Transverse colon (tissue), 4 donors: ENCODE results near the gene CCDC85C. TPM values are rescaled to one million over a fixed set of nuclear protein-coding genes. Genes with fewer than 3 reads are reported as not detected.
A peak's percentile ranks its signal among the peaks of the same experiment; 100 is the strongest.

ENCODE experiments used
- DNase-seq: peaks from one replicate; pipeline ENCODE4 v3.0.0-alpha.2; 2019
- H3K27ac ChIP-seq, 4 donors: fragments of 200-600 bp; sonication (generic); 2 replicates each; pipeline ENCODE4 v1.5.1; 2016 to 2018; ENCODE audit warnings: inconsistent platforms in 4 of 4
- H3K27me3 ChIP-seq: fragments of 200-600 bp; sonication (generic); 2 replicates; pipeline ENCODE4 v1.5.1; 2017; ENCODE audit warnings: inconsistent platforms
- H3K36me3 ChIP-seq, 4 donors: fragments of 200-600 bp; sonication (generic); 2 replicates each; pipeline ENCODE4 v1.5.1; 2017 to 2019; ENCODE audit warnings: inconsistent platforms in 4 of 4
- H3K4me1 ChIP-seq, 4 donors: fragments of 200-600 bp; sonication (generic); 2 replicates each; pipeline ENCODE4 v1.5.1; 2017 to 2020; ENCODE audit warnings: inconsistent platforms in 4 of 4
- H3K4me3 ChIP-seq, 4 donors: fragments of 200-600 bp; sonication (generic); 1 replicate in 1 of 4; 2 replicates in 3 of 4; pipeline versions ENCODE4 v1.5.1 to v1.6.1; 2017 to 2019; ENCODE audit warnings: inconsistent platforms in 4 of 4
- H3K9me3 ChIP-seq, 2 donors: fragments of 200-600 bp; sonication (generic); 2 replicates each; pipeline ENCODE4 v1.5.1; 2017 to 2019; ENCODE audit warnings: inconsistent platforms in 2 of 2
- EP300 ChIP-seq: sonication (generic); formaldehyde crosslinking; IDR thresholded peaks from one replicate; pipeline ENCODE4 v1.6.1; 2017; ENCODE audit warnings: antibody characterized with exemption, low read depth
- POLR2A ChIP-seq: fragments of 450-650 bp; IDR thresholded peaks from one replicate; pipeline ENCODE4 v1.6.1; 2016; ENCODE audit warnings: antibody characterized with exemption, mild to moderate bottlenecking, moderate library complexity
- POLR2AphosphoS5 ChIP-seq, 3 donors: sonication (generic); formaldehyde crosslinking; IDR thresholded peaks; one replicate each; pipeline ENCODE4 v1.6.1; 2016; ENCODE audit warnings: antibody characterized with exemption in 3 of 3
- WGBS, 2 donors: methylation state at CpG; one replicate each; pipeline ENCODE4 v1.1.5; 2018; ENCODE audit warnings: low coverage in 1 of 2; 5-methylcytosine and 5-hydroxymethylcytosine counted together
- in situ Hi-C, 4 donors: fragments of 200-750 bp; cut with MboI; loops; one replicate each; pipeline versions ENCODE4 v1.15.0 to v1.15.1; 2017; ENCODE audit warnings: low sequenced_read_pairs in 3 of 4, low pct_ligation_motif_present in 1 of 4, low pct_unique_long_range_greater_than_20kb in 1 of 4
- intact Hi-C: fragments of 100-400 bp; cut with DNase I; formaldehyde crosslinking; loops from one replicate; pipeline ENCODE4 v1.15.1; 2023; ENCODE audit warnings: low total_unique reads
- total RNA-seq, 4 donors: library from RNA; depleted of rRNA; stranded (reverse); fragments of >200 nt; gene quantifications; one replicate each; pipeline ENCODE4 v1.1.0, GENCODE V29; 2016
- TF ChIP-seq, protein P1 (sequence below), 5 experiments: fragments of 200-600 bp in 3 of 5; fragments of 450-650 bp in 2 of 5; sonication (generic) in 3 of 5; IDR thresholded peaks; 1 replicate in 2 of 5; 2 replicates in 3 of 5; pipeline ENCODE4 v1.5.1; 2016 to 2017; ENCODE audit warnings: antibody characterized with exemption in 5 of 5, inconsistent platforms in 3 of 5, mild to moderate bottlenecking in 2 of 5, moderate library complexity in 1 of 5

Gene CCDC85C
- total RNA-seq, 4 donors from 2014 or later: 19.3 to 55.4 (median 45.7) TPM

DNA sequence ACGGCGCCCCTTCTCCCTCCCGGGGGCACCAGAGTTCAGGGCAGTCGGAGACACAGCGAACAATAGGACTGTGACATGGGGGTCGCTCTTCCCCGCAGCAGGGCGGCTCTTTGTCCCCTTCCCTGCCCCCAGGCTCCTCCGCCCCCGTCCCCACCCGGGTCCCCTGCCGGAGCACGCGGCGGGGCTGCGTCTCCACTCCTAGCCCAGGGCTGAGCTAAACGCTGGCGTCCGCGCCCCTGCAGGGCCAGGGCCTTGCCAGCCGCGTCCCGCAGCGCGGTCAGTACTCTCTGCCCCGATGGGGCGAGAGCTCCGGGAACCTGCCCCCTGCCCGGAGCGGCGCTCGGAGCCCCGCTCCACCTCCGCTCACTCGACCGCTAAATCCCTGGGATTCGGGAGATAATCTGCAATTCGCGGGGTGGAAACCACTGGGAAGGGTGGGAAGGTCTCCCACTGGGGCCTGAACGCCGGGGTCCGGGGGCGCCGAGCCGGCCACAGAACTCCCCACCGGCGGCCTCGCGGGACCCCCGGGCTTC lies 825 bp upstream of the CCDC85C start:
- in situ Hi-C loops: loop anchor here in 1 of 4 donors (25.0 kb wide), 1 partner anchor 93 kb away; no protein-coding TSS in a partner anchor
- peak; percentile 33 for DNase-seq
- Histone ChIP-seq H3K36me3 (no peaks in the 10 kb centered on the region), H3K9me3 (no peaks in the 10 kb centered on the region), H3K27me3 (no peaks in the 10 kb centered on the region), H3K27ac (peak overlapping the region; percentile 91 to 97 (median 94)), H3K4me3 (peak overlapping the region; percentile 54 to 83 (median 72)), H3K4me1 (peaks cover 24 to 46% (median 36%) of the 10 kb centered on the region in 4 donors)
- intact Hi-C loops: no loop called here
- no peak for TF ChIP-seq EP300
- peak; percentile 9 for TF ChIP-seq POLR2A
- no peak for TF ChIP-seq POLR2AphosphoS5 (IDR thresholded peaks at IDR 0.05)
- TF ChIP-seq, protein P1, sequence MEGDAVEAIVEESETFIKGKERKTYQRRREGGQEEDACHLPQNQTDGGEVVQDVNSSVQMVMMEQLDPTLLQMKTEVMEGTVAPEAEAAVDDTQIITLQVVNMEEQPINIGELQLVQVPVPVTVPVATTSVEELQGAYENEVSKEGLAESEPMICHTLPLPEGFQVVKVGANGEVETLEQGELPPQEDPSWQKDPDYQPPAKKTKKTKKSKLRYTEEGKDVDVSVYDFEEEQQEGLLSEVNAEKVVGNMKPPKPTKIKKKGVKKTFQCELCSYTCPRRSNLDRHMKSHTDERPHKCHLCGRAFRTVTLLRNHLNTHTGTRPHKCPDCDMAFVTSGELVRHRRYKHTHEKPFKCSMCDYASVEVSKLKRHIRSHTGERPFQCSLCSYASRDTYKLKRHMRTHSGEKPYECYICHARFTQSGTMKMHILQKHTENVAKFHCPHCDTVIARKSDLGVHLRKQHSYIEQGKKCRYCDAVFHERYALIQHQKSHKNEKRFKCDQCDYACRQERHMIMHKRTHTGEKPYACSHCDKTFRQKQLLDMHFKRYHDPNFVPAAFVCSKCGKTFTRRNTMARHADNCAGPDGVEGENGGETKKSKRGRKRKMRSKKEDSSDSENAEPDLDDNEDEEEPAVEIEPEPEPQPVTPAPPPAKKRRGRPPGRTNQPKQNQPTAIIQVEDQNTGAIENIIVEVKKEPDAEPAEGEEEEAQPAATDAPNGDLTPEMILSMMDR (IDR thresholded peaks at IDR 0.05): no peak
- WGBS, 2 donors: 1% methylated on average over 48 of the region's 50 CpGs; no CpG with 5 or more reads in 1 of the 2 donors

DNA sequence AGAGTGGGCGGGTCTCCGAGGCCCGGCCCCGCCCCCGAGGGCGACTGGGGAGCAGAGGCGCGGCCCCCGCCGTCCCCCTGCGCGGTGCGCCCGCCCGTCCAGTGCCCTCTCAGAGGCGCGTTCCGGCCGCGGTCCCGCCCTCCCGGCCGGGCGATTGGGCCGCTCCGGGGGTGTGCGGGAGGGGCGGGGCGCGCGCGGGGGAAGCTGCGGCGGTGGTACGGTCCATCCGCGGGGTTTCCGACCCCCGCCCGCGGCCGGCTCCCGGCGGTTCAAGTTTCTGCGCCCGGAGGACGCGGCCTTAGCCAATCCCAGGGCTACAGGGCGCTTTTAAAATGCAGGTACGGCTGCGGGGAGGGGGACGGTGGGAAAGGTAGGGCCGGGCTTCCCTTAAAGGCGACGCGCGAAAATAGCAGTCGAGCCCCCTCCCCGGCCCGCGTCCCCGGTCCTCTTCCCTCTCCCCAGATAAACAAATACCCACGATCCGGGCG lies 315 bp upstream of the CCDC85C start:
- Histone ChIP-seq H3K27ac (peak overlapping the region; percentile 91 to 97 (median 94)), H3K27me3 (no peaks in the 10 kb centered on the region), H3K36me3 (no peaks in the 10 kb centered on the region), H3K9me3 (no peaks in the 10 kb centered on the region), H3K4me1 (peaks cover 29 to 51% (median 41%) of the 10 kb centered on the region in 4 donors), H3K4me3 (peak overlapping the region; percentile 54 to 83 (median 72))
- WGBS, 2 donors: 1% methylated on average over 29 of the region's 65 CpGs; no CpG with 5 or more reads in 1 of the 2 donors
- intact Hi-C loops: no loop called here
- DNase-seq: peak; percentile 97
- peak; percentile 48 for TF ChIP-seq POLR2A
- TF ChIP-seq POLR2AphosphoS5 (IDR thresholded peaks at IDR 0.05): peak; percentile 41 to 51 (median 46)
- no peak for TF ChIP-seq EP300
- in situ Hi-C loops: loop anchor here in 1 of 4 donors (25.0 kb wide), 1 partner anchor 92 kb away; no protein-coding TSS in a partner anchor

DNA sequence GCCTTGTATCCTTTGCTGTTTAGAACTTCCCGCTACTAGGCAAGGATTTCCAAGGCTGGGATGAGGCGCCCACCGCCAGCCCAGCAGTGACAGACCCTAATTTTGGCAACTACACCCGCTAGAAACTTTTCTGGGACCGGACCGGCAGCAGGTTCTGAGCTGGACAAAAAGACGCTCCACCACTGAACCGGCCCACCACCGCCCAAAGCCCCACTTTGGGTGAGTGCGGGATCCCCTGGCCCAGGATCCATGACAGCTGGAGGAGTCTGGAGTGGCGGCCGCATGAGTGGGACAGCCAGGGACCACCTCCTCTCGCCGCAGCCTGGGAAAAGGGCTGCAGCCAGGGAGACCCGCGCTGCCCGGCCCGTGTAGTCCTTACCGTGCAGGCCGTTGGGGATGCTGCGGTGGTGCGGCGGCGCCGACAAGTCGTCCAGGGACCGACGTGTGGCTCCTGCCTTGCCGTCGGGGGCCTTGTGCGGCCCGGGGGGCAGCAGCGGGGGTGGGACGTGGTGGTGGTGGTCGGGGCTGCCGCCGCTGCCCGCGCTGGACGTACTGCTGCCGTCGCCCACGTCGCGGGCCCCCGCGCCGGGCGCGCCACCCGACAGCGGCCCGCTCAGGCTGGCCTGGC lies 1.1 kb downstream of the CCDC85C start:
- Histone ChIP-seq H3K27ac (peak overlapping the region; percentile 88 to 90 (median 88)), H3K36me3 (no peaks in the 10 kb centered on the region), H3K4me3 (peak overlapping the region; percentile 45 to 83 (median 59)), H3K9me3 (no peaks in the 10 kb centered on the region), H3K27me3 (no peaks in the 10 kb centered on the region), H3K4me1 (peaks cover 38 to 65% (median 55%) of the 10 kb centered on the region in 4 donors)
- intact Hi-C loops: no loop called here
- in situ Hi-C loops: loop anchor here in 1 of 4 donors (25.0 kb wide), 1 partner anchor 91 kb away; no protein-coding TSS in a partner anchor
- TF ChIP-seq POLR2A: no peak
- TF ChIP-seq EP300: no peak
- TF ChIP-seq, protein P1 (IDR thresholded peaks at IDR 0.05): no peak
- no peak for TF ChIP-seq POLR2AphosphoS5 (IDR thresholded peaks at IDR 0.05)
- DNase-seq: no peak
- 17 to 43% methylated on average over 25 to 31 of the region's 53 CpGs for WGBS, 2 donors

DNA sequence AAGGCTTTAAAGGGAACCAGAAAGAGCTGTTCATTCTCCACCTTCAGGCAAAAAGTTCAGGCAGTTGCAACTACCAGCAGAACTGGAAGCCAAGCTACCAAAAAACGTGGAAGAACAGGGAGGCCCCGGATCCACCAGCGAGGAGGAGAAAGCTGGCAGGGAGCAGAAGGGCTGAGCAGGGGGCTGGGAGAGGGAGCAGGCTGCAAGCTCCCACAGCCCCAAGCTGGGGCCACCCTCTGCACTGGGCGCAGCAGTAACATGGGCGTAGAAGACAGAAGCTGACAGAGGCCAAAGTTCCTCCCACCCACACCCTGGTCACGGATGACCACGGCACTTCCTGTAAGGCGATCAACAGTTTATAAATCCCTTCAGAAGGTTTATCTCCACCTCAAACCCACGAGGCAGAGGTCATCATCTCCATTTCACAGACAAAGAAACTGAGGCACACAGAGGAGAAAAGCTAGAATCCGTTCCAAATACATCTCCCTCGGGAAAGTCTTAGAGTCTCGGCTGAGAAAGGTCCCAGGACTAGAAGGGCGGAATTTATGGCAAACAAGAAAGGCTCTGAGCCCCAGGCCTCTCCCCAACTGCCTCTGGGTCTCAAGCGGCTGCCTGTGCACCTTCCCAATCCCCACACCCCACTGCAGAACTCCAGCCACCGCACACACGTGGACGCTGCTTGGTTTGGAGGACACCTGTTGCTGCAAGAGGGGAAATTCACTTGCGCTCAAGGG lies 1.8 kb downstream of the CCDC85C start:
- intact Hi-C loops: no loop called here
- peaks cover 45 to 72% (median 62%) of the 10 kb centered on the region in 4 donors for H3K4me1 ChIP-seq

More for the DNA sequence above, 1.8 kb downstream of the CCDC85C start:
- Histone ChIP-seq H3K27me3 (no peaks in the 10 kb centered on the region), H3K36me3 (no peaks in the 10 kb centered on the region), H3K4me3 (peak overlapping the region; percentile 45 to 83 (median 59)), H3K27ac (peak overlapping the region; percentile 88 to 90 (median 88)), H3K9me3 (no peaks in the 10 kb centered on the region)
- TF ChIP-seq POLR2AphosphoS5 (IDR thresholded peaks at IDR 0.05) (peak in 2 of 3 donors; percentile 74 to 86), POLR2A (peak; percentile 79), EP300 (no peak)
- TF ChIP-seq, protein P1 (IDR thresholded peaks at IDR 0.05): no peak
- in situ Hi-C loops: loop anchor here in 1 of 4 donors (25.0 kb wide), 1 partner anchor 90 kb away; no protein-coding TSS in a partner anchor
- peak; percentile 73 for DNase-seq
- WGBS, 2 donors: 18% methylated on average over 18 of the region's 18 CpGs; no CpG with 5 or more reads in 1 of the 2 donors
